Activated CD8-positive, alpha-beta memory T cell treated with anti-CD3 and anti-CD28 coated beads, Interleukin-2, amount 50 U/mL, for 4 hours (primary cell): Measurements from ENCODE around the gene DCP2.

Experiments
- DNase-seq: peaks from one replicate; pipeline ENCODE4 v3.0.0-alpha.2; 2020

The DCP2 gene

GRCh38 chr5:113048931-113049330 lies 72.3 kb downstream of the DCP2 start:
- DNase-seq, result no peak

- DNase-seq, result no peak
Observed at GRCh38 chr5:113050721-113051382, 74.3 kb downstream of the DCP2 start.

DNA sequence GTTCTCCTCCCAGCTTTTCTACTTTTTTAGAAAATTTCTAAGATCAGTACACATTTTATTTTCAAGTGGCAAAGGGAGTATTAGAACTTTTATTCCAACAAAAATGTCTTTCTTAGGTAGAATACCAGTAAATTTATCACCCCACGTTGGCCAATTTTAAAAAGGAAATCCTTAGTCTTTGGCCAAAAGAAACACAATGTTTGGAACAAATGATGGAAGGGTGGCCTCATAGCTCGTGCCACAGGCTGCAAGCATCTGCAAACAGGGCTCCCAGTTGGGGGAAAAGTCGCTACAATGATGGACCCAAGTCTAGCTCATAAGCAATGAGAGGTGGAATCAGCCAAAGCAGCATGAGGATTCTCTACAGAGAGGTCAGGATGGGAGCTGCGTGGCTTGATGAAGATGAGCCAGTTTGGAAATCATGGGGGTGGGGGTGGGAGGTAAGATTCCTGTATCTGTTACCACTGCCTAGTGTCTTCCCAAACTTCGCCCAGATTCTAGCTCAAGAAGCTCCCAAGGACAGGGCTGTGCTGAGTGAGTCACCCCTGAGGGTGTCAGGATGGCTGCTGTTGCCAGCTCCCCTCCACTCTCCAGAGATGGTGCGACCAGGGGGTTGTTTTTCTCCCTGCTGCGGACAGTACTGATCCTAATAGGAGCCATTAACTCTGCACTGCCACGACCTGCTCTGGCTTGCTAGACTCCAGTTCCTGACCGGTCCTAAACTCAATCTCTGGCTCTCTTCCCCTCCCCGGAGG lies 75.6 kb downstream of the DCP2 start:
- DNase-seq, result no peak

DNA sequence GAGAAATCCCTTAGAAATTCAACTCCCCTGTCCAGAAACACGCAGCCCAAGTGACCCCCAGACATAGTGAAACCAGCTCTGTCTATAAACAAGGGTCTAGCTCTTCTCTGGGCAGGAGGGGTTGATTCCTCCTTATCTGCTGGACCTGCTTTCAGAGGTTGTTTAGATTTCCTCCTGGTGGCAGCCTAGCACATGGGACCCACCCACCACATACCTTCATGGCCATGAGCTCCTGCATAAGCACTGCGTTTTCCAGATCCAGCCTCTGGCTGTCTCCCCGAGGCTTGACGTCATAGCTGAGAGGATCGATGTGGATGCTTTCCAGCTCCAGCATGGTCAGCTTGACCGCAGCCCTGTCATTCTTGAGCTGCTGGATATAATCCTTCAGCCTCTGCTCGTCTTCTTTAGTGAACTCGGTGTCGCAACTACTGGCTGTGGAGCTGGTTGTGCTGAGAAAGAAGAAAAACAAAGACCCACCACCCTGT lies 77.0 kb downstream of the DCP2 start:
- DNase-seq, result no peak

DNA sequence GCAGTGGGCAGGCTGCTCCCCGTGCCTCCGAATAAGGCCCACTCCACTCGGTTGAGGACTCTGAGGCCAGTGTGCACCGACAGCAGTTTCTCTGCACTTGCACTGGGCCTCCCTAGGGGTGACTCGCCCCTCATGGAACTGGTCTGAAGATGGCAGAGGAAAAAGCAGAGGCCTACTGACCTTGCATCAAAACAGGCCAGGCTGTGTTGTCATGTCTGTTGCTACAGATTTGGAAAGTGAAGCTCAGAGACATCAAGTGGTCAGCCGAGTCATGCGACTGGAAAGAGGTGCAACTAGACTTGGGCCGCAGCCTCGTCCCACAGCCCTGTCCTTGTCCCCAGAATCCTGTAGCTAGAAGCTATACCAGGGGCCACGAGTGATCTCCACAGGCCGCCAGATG lies 78.3 kb downstream of the DCP2 start:
- no peak for DNase-seq

DNA sequence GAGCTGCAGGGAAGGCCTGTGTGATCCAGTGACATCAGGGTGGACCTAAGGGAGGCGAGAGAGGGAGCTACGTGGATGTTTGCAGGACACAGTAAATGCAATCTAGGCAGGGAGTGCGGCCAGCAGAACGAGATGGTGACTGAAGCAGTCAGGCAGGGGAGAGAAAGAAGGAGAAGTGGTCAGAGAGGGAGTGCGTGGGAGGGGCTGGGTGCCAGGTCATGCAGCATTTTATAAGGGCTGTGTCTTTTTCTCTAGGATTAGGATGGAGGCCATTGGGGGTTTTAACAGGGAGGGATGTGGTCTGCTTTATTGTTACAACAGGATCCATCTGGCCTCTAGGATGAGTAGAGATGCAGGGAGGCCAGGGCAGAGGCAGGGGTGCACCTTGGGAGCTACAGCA lies 80.4 kb downstream of the DCP2 start:
- no peak for DNase-seq

- no peak for DNase-seq
Observed at GRCh38 chr5:113057557-113057984, 81.0 kb downstream of the DCP2 start.

DNA sequence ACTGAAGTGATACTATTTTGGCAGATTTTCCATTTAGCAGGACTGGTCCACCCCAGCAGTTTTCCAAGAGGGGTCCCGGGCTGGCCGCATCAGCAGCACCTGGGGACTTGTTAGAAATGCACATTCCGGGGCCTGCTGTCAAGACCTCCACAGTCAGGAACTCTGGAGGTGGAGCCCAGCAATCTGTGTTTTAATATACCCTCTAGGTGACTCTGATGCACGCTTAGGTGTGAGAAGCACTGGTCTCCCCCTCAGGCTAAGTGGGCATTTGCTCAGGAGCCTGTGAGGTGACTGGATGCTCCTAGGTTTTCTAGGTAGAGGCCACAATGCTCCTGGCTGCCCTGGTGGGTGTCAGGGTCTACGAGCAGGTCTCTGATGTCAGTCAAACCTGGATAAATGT lies 81.7 kb downstream of the DCP2 start:
- DNase-seq, result no peak

DNA sequence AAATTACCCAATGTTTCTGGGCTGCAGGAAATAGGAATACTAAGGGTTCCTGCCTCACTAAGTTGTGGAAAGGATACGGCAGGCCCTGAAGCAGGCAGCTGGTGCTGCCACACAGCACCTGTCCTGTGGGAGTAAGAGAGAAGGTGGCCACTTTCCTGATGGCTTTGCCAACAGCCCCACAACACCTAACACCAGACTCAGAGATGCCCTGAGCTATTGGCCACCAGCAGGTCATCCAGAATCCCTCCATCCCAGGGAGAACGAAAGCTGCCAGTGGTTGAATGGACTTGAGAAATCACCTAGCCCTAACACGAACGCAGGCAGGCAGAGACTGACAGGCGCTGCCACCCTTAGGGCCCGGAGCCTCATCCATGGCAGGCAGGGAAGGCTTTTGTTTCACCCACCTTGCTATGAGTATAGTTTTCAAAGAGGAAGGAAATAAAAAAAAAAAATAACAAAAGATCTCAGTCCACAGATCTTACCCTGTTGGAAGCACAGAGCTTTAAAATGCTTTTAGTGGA lies 82.2 kb downstream of the DCP2 start:
- no peak for DNase-seq

GRCh38 chr5:113059232-113060040 lies 82.8 kb downstream of the DCP2 start:
- no peak for DNase-seq

DNA sequence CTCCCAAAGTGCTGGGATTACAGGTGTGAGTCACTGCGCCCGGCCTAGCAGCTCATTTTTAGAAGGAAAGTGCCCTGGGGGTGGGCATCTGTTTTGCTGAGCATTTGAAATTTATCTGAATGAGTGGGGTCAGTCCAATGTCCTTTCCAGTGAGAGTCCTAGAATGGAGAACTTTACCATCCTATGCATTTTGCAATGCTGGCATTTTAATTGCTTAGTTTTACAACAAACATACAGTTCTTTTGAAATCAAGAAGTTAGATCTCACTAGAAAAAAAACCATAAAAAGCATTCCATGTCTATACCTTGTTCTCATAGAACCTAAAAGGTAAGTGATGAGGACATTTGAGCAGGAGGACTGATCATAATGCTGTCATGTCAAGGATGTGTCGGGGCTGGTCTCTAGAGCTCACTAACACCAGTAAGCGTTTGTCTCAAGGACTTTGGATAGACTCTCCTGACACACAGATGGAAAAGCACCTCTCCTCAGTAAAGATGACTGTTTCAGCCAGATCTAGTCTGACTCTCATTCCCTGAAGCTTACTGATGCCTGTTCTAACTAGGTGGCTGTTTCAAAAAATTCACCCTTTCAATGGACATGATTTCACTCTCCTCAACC lies 83.9 kb downstream of the DCP2 start:
- DNase-seq, result no peak

- no peak for DNase-seq
Observed at GRCh38 chr5:113061846-113062780, 85.5 kb downstream of the DCP2 start.

GRCh38 chr5:113062869-113063508 lies 86.4 kb downstream of the DCP2 start:
- no peak for DNase-seq

DNA sequence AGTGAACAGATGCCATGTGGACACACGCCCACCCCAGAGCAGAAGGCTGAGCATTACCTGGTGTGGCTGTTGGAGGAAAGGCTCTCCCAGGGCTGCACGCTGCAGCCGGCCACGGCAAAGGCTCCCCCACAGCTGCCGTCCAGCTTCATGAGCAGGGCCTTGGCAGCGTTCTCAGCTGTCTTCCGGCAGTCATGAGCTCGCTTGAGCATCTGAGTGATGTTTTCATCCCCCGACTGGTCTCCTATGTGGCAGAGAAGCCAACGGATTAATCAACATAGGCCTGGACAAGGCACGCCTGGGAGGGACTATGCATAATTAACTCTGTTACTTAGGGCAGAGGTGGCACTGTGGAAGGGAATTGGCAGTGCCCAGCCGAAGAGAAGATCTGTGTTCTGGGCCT lies 87.3 kb downstream of the DCP2 start:
- DNase-seq, result no peak

DNA sequence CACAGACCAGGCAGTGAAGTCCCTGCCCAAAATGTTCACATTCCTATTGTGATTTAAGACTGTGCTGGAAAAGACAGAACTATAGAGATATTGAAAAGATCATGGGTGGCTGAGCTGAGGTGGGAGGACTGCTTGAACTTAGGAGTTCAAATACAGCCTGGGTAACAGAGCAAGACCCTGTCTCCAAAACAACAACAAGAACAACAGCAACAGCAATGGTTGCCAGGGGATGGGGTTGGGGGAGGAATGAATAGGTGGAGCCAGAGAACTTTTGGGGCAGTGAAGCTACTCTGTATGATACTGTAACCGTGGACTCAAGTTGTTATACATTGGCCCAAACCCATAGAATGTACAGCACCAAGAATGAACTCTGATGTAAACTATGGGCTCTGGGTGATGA lies 88.2 kb downstream of the DCP2 start:
- no peak for DNase-seq

GRCh38 chr5:113065626-113066025 lies 89.0 kb downstream of the DCP2 start:
- DNase-seq, result no peak

GRCh38 chr5:113067635-113068344 lies 91.2 kb downstream of the DCP2 start:
- DNase-seq, result no peak

DNA sequence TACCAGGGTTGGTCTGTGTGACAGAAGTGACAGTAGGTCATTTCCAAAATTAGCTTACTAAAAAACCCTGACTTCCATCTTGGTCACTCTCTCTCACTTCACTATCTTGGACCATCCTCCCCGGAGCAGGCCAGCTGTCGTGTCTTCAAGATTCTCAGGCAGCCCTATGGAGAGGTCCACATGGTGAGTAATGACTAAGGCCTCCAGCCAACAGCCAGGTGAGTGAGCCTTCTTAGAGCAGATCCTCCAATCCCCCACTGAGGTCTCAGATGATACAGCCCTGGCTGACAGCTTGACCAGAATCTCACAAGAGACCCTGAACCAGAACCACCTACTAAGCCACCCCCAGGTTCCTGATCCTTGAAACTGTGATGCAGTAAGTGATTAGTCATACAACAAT lies 92.0 kb downstream of the DCP2 start:
- DNase-seq, result no peak
